ENCODE data around the gene GTF2IRD2.
"Not testable (repeated sequence)": the region's sequence is repeated elsewhere in the genome, so short reads cannot be mapped to it uniquely, and the experiment has no call there.

Gene GTF2IRD2

GRCh38 chr7:74820146-74820805 lies 31.1 kb downstream of the GTF2IRD2 start:
- H3K4me3 ChIP-seq (ENCODE audit: low read depth, low read length); H3K9me3 ChIP-seq (ENCODE audit: severe bottlenecking); DNase-seq; H3K36me3 ChIP-seq; H3K27me3 ChIP-seq (ENCODE audit: insufficient read depth, low read depth, severe bottlenecking); H3K27ac ChIP-seq: not testable (repeated sequence)

GRCh38 chr7:74815882-74816281 lies 35.5 kb downstream of the GTF2IRD2 start:
- H3K27ac ChIP-seq; H3K9me3 ChIP-seq (ENCODE audit: severe bottlenecking); H3K4me3 ChIP-seq (ENCODE audit: low read depth, low read length); H3K36me3 ChIP-seq; DNase-seq; H3K27me3 ChIP-seq (ENCODE audit: insufficient read depth, low read depth, severe bottlenecking): not testable (repeated sequence)

- not testable (repeated sequence) for H3K27ac ChIP-seq; H3K9me3 ChIP-seq (ENCODE audit: severe bottlenecking)
Measured at GRCh38 chr7:74798644-74799043, 52.8 kb downstream of the GTF2IRD2 start.

GRCh38 chr7:74797848-74798622 lies 53.4 kb downstream of the GTF2IRD2 start:
- H3K27ac ChIP-seq; DNase-seq; H3K36me3 ChIP-seq; H3K4me3 ChIP-seq (ENCODE audit: low read depth, low read length); H3K27me3 ChIP-seq (ENCODE audit: insufficient read depth, low read depth, severe bottlenecking); H3K9me3 ChIP-seq (ENCODE audit: severe bottlenecking): not testable (repeated sequence)

More at GRCh38 chr7:74798644-74799043, 52.8 kb downstream of the GTF2IRD2 start:
- H3K27me3 ChIP-seq (ENCODE audit: insufficient read depth, low read depth, severe bottlenecking); DNase-seq; H3K36me3 ChIP-seq; H3K4me3 ChIP-seq (ENCODE audit: low read depth, low read length): not testable (repeated sequence)

GRCh38 chr7:74789200-74789736 lies 62.1 kb downstream of the GTF2IRD2 start:
- not testable (repeated sequence) for H3K27me3 ChIP-seq (ENCODE audit: insufficient read depth, low read depth, severe bottlenecking); H3K36me3 ChIP-seq; H3K27ac ChIP-seq; DNase-seq; H3K9me3 ChIP-seq (ENCODE audit: severe bottlenecking); H3K4me3 ChIP-seq (ENCODE audit: low read depth, low read length)

GRCh38 chr7:74788369-74789150 lies 62.8 kb downstream of the GTF2IRD2 start:
- H3K4me3 ChIP-seq (ENCODE audit: low read depth, low read length); H3K9me3 ChIP-seq (ENCODE audit: severe bottlenecking); H3K36me3 ChIP-seq; H3K27me3 ChIP-seq (ENCODE audit: insufficient read depth, low read depth, severe bottlenecking); H3K27ac ChIP-seq: not testable (repeated sequence)
- DNase-seq = peak; percentile 34

- not testable (repeated sequence) for H3K27me3 ChIP-seq (ENCODE audit: insufficient read depth, low read depth, severe bottlenecking); H3K4me3 ChIP-seq (ENCODE audit: low read depth, low read length); H3K27ac ChIP-seq; H3K9me3 ChIP-seq (ENCODE audit: severe bottlenecking); H3K36me3 ChIP-seq; DNase-seq
Measured at GRCh38 chr7:74783595-74783994, 67.8 kb downstream of the GTF2IRD2 start.

- H3K27ac ChIP-seq; DNase-seq; H3K4me3 ChIP-seq (ENCODE audit: low read depth, low read length); H3K9me3 ChIP-seq (ENCODE audit: severe bottlenecking); H3K27me3 ChIP-seq (ENCODE audit: insufficient read depth, low read depth, severe bottlenecking); H3K36me3 ChIP-seq: not testable (repeated sequence)
Measured at GRCh38 chr7:74781746-74782145, 69.7 kb downstream of the GTF2IRD2 start.

- not testable (repeated sequence) for DNase-seq; H3K4me3 ChIP-seq (ENCODE audit: low read depth, low read length); H3K36me3 ChIP-seq; H3K9me3 ChIP-seq (ENCODE audit: severe bottlenecking); H3K27ac ChIP-seq; H3K27me3 ChIP-seq (ENCODE audit: insufficient read depth, low read depth, severe bottlenecking)
Measured at GRCh38 chr7:74779053-74779452, 72.4 kb downstream of the GTF2IRD2 start.

- H3K9me3 ChIP-seq (ENCODE audit: severe bottlenecking); H3K27ac ChIP-seq; DNase-seq; H3K27me3 ChIP-seq (ENCODE audit: insufficient read depth, low read depth, severe bottlenecking); H3K4me3 ChIP-seq (ENCODE audit: low read depth, low read length); H3K36me3 ChIP-seq: not testable (repeated sequence)
Measured at GRCh38 chr7:74775111-74775510, 76.3 kb downstream of the GTF2IRD2 start.

GRCh38 chr7:74773760-74774750 lies 77.3 kb downstream of the GTF2IRD2 start, which contains the start of gene NCF1:
NCF1 (plus strand) TSS chr7:74774011; CDS start chr7:74774032, 21 bp downstream.
- H3K27me3 ChIP-seq (ENCODE audit: insufficient read depth, low read depth, severe bottlenecking); H3K36me3 ChIP-seq; H3K27ac ChIP-seq; H3K4me3 ChIP-seq (ENCODE audit: low read depth, low read length); H3K9me3 ChIP-seq (ENCODE audit: severe bottlenecking); DNase-seq: not testable (repeated sequence)

GRCh38 chr7:74772093-74772492 lies 79.3 kb downstream of the GTF2IRD2 start:
- not testable (repeated sequence) for H3K36me3 ChIP-seq; H3K9me3 ChIP-seq (ENCODE audit: severe bottlenecking); H3K27me3 ChIP-seq (ENCODE audit: insufficient read depth, low read depth, severe bottlenecking); H3K4me3 ChIP-seq (ENCODE audit: low read depth, low read length); H3K27ac ChIP-seq
- DNase-seq = peak; percentile 11

GRCh38 chr7:74770062-74770461 lies 81.3 kb downstream of the GTF2IRD2 start:
- H3K27me3 ChIP-seq (ENCODE audit: insufficient read depth, low read depth, severe bottlenecking); H3K4me3 ChIP-seq (ENCODE audit: low read depth, low read length); H3K27ac ChIP-seq; DNase-seq; H3K36me3 ChIP-seq; H3K9me3 ChIP-seq (ENCODE audit: severe bottlenecking): not testable (repeated sequence)

All from WERI-Rb-1 (cell line).